Endothelial cell of umbilical vein (primary cell): ENCODE measurements around the gene NFATC3. TPM values are rescaled to one million over a fixed set of nuclear protein-coding genes. Genes with fewer than 3 reads are reported as not detected.

Source experiments
- BruUV-seq: library from RNA; stranded (reverse); fragments of 400-500 nt; replicated peaks from 2 replicates; lab custom pipeline; 2021; lab: Mats Ljungman, UMichigan
- CTCF ChIA-PET: fragments of 300-600, 350-600 bp; sonication (Branson Sonifier 250); formaldehyde crosslinking; loops from one replicate; lab custom pipeline; 2021; ENCODE audit warnings: antibody characterized with exemption, inconsistent platforms; lab: Charles Lee
- POLR2A ChIA-PET: fragments of 300-600, 350-600 bp; sonication (Branson Sonifier 250); formaldehyde crosslinking; loops from one replicate; lab custom pipeline; 2021; ENCODE audit warnings: antibody characterized with exemption, inconsistent platforms; lab: Charles Lee
- DNase-seq: peaks from one replicate; pipeline ENCODE4 v3.0.0-alpha.2; 2011; ENCODE audit warnings: low read depth, low spot score
- FAIRE-seq: peaks from 2 replicates; lab custom pipeline; 2011; peaks lifted over from hg19 to GRCh38; lab: Jason Lieb, UNC
- H2AFZ ChIP-seq: 2 replicates; pipeline ENCODE4 v1.6.0; 2012; ENCODE audit warnings: low read depth, low read length, control low read depth, inconsistent platforms
- H3K27ac ChIP-seq: 2 replicates; pipeline ENCODE4 v1.5.1; 2011; ENCODE audit warnings: low read depth, mild to moderate bottlenecking, control low read depth, low read length, moderate library complexity; ENCODE audit not compliant: insufficient read depth
- H3K27me3 ChIP-seq, 2 experiments: 2 replicates each; pipeline versions ENCODE4 v1.6.0 to v1.6.1; 2011; ENCODE audit warnings: low read length in 2 of 2, mixed read lengths in 1 of 2; ENCODE audit not compliant: control insufficient read depth in 2 of 2, insufficient read depth in 2 of 2
- H3K36me3 ChIP-seq, 2 experiments: 2 replicates in 1 of 2; 3 replicates in 1 of 2; pipeline ENCODE4 v1.5.1; 2011; ENCODE audit warnings: low read length in 2 of 2, mild to moderate bottlenecking in 1 of 2, moderate library complexity in 1 of 2; ENCODE audit not compliant: control insufficient read depth in 2 of 2, insufficient read depth in 2 of 2; ENCODE audit errors: extremely low read depth in 1 of 2
- H3K4me1 ChIP-seq: 3 replicates; pipeline ENCODE4 v1.5.1; 2011; ENCODE audit warnings: mild to moderate bottlenecking, low read length; ENCODE audit not compliant: control insufficient read depth, insufficient read depth; ENCODE audit errors: extremely low read depth
- H3K4me2 ChIP-seq: 2 replicates; pipeline ENCODE4 v1.6.1; 2011; ENCODE audit warnings: low read length, control low read depth, mixed read lengths; ENCODE audit not compliant: insufficient read depth
- H3K4me3 ChIP-seq, 3 experiments: fragments of 200-600 bp in 1 of 3; sonication (generic), shearing (Covaris generic) in 1 of 3; replicated peaks in 1 of 3; 2 replicates each; pipeline ENCODE4 v1.5.1; 2011 to 2016; ENCODE audit warnings: control low read depth in 3 of 3, low read length in 3 of 3, mild to moderate bottlenecking in 2 of 3, inconsistent platforms in 1 of 3, low read depth in 1 of 3, moderate library complexity in 1 of 3; ENCODE audit not compliant: insufficient read depth in 1 of 3
- H3K79me2 ChIP-seq: 2 replicates; pipeline ENCODE4 v1.6.0; 2012; ENCODE audit warnings: low read length, inconsistent platforms; ENCODE audit not compliant: control insufficient read depth, insufficient read depth
- H3K9ac ChIP-seq: replicated peaks from 2 replicates; pipeline ENCODE3; 2011; ENCODE audit warnings: low read length, control low read depth; ENCODE audit not compliant: insufficient read depth; ENCODE audit errors: extremely low read depth
- H3K9me1 ChIP-seq: replicated peaks from 3 replicates; pipeline ENCODE4 v1.6.0; 2011; ENCODE audit warnings: mild to moderate bottlenecking, low read length; ENCODE audit not compliant: control insufficient read depth, insufficient read depth; ENCODE audit errors: extremely low read depth
- H3K9me3 ChIP-seq: replicated peaks from 2 replicates; pipeline ENCODE4 v1.5.1; 2012; ENCODE audit warnings: low read length, inconsistent platforms; ENCODE audit not compliant: control insufficient read depth, insufficient read depth
- H4K20me1 ChIP-seq: replicated peaks from 2 replicates; pipeline ENCODE3; 2011; ENCODE audit warnings: mild to moderate bottlenecking, low read length; ENCODE audit not compliant: control insufficient read depth, insufficient read depth; ENCODE audit errors: extremely low read depth
- CTCF ChIP-seq, 2 donors: IDR thresholded peaks; 1 replicate in 1 of 2; 2 replicates in 1 of 2; pipeline ENCODE4 v1.5.1; 2011; ENCODE audit warnings: low read length in 2 of 2, mild to moderate bottlenecking in 2 of 2, moderate library complexity in 2 of 2, control low read depth in 1 of 2, inconsistent platforms in 1 of 2, low read depth in 1 of 2; ENCODE audit not compliant: insufficient read depth in 1 of 2; ENCODE audit errors: extremely low read depth in 1 of 2
- EZH2 ChIP-seq: IDR thresholded peaks from 2 replicates; pipeline ENCODE4 v1.6.1; 2012; ENCODE audit warnings: borderline replicate concordance, low read depth, mild to moderate bottlenecking, moderate library complexity, low read length, inconsistent platforms; ENCODE audit not compliant: severe bottlenecking
- FOS ChIP-seq: IDR thresholded peaks from 2 replicates; pipeline ENCODE4 v1.6.1; 2011; ENCODE audit warnings: mild to moderate bottlenecking, low read length, moderate library complexity, borderline replicate concordance; ENCODE audit not compliant: insufficient read depth
- GATA2 ChIP-seq: IDR thresholded peaks from 2 replicates; pipeline ENCODE4 v1.7.0; 2011; ENCODE audit warnings: low read depth, mild to moderate bottlenecking, moderate library complexity, mixed read lengths, low read length; ENCODE audit not compliant: insufficient read length, insufficient read depth
- JUN ChIP-seq: IDR thresholded peaks from 2 replicates; pipeline ENCODE4 v1.6.1; 2011; ENCODE audit warnings: borderline replicate concordance, low read depth; ENCODE audit not compliant: insufficient read length, insufficient read depth
- MAX ChIP-seq: IDR thresholded peaks from 2 replicates; pipeline ENCODE4 v1.6.1; 2011; ENCODE audit not compliant: insufficient read depth, insufficient read length
- MYC ChIP-seq: IDR thresholded peaks from one replicate; pipeline ENCODE4 v1.6.1; 2011; ENCODE audit warnings: mild to moderate bottlenecking, low read depth, low read length
- POLR2A ChIP-seq: IDR thresholded peaks from 2 replicates; pipeline ENCODE4 v1.6.1; 2012; ENCODE audit warnings: low read depth, mild to moderate bottlenecking, control low read depth, low read length
- POLR2AphosphoS5 ChIP-seq: IDR thresholded peaks from 2 replicates; pipeline ENCODE4 v1.6.1; 2012; ENCODE audit warnings: low read depth, mild to moderate bottlenecking, control low read depth, low read length, moderate library complexity; ENCODE audit not compliant: insufficient read depth
- dilution Hi-C: fragments of 300-500 bp; cut with MboI; formaldehyde crosslinking; loops from one replicate; pipeline ENCODE4 v1.15.0; 2019; ENCODE audit warnings: low sequenced_read_pairs; ENCODE audit not compliant: extremely low pct_ligation_motif_present
- intact Hi-C: fragments of 100-400 bp; cut with micrococcal nuclease; formaldehyde crosslinking; loops from one replicate; pipeline ENCODE4 v1.10.0; 2022
- polyA plus RNA-seq, 4 experiments: library from polyadenylated mRNA; depleted of rRNA in 3 of 4; stranded (reverse) in 3 of 4; unstranded in 1 of 4; fragments of >200 nt; gene quantifications; 2 replicates each; pipeline versions ENCODE4 v1.2.1 to v1.2.3, GENCODE V29; 2011 to 2012; ENCODE audit warnings: missing spikeins in 1 of 4
- total RNA-seq: library from RNA; stranded (reverse); gene quantifications from 2 replicates; pipeline ENCODE4 v1.2.3, GENCODE V29; 2021

Gene NFATC3
- total and polyA plus RNA-seq, 2 donors (not counting 3 experiments of a cell fraction or from before 2014, with no cell fraction given): 15.6 to 33.1 TPM

GRCh38 chr16:68231384-68232136 lies 146.4 kb downstream of the NFATC3 start:
- Histone ChIP-seq H4K20me1 (no peaks in the 10 kb centered on the region), H3K79me2 (no peaks in the 10 kb centered on the region), H2AFZ (no peak overlapping the region), H3K27me3 (no peaks in the 10 kb centered on the region), H3K4me2 (no peak overlapping the region), H3K36me3 (no peaks in the 10 kb centered on the region), H3K9me3 (no peaks in the 10 kb centered on the region), H3K4me1 (peaks cover 6% of the 10 kb centered on the region), H3K27ac (no peak overlapping the region), H3K9ac (no peak overlapping the region), H3K4me3 (no peak overlapping the region), H3K9me1 (no peaks in the 10 kb centered on the region)
- BruUV-seq: no TSS peak
- no peak for FAIRE-seq
- no peak for DNase-seq
- dilution Hi-C loops: no loop called here
- ChIA-PET POLR2A (no interaction called here), CTCF (interaction anchor here (2.0 to 4.7 kb wide), 2 partner anchors 139 to 415 kb away, joined by 13 to 57 read pairs; no protein-coding TSS in a partner anchor)
- intact Hi-C loops: no loop called here
- TF ChIP-seq GATA2 (no peak), MYC (no peak), POLR2A (no peak), CTCF (IDR thresholded peaks at IDR 0.05; ENCODE audit: extremely low read depth in 1 of 2, insufficient read depth in 1 of 2, low read depth in 1 of 2, low read length in 2 of 2) (no peak), EZH2 (no peak), JUN (no peak), POLR2AphosphoS5 (no peak), FOS (no peak), MAX (no peak)
